Thoracic aorta (tissue), 2 donors: ENCODE results near the gene RASGRF1. TPM values are rescaled to one million over a fixed set of nuclear protein-coding genes. Genes with fewer than 3 reads are reported as not detected.
A peak's percentile ranks its signal among the peaks of the same experiment; 100 is the strongest.

Experiments
- ATAC-seq: fragments of 150-250 bp; one replicate; pipeline ENCODE4 v1.8.0; 2017; ENCODE audit warnings: low read depth; ENCODE audit not compliant: insufficient number of reproducible peaks, low FRiP score
- DNase-seq: peaks from one replicate; pipeline ENCODE4 v3.0.0-alpha.2; 2020; ENCODE audit warnings: low spot score
- H3K27ac ChIP-seq, 2 donors: fragments of 200-600 bp; sonication (generic); 1 replicate in 1 of 2; 2 replicates in 1 of 2; pipeline ENCODE4 v1.5.1; 2016; ENCODE audit warnings: mild to moderate bottlenecking in 2 of 2, moderate library complexity in 2 of 2
- H3K27me3 ChIP-seq: fragments of 200-600 bp; sonication (generic); replicated peaks from 2 replicates; pipeline ENCODE4 v1.6.0; 2016; ENCODE audit warnings: mild to moderate bottlenecking; ENCODE audit not compliant: insufficient read depth
- H3K36me3 ChIP-seq: fragments of 200-600 bp; sonication (generic); one replicate; pipeline ENCODE4 v1.5.1; 2016
- H3K4me1 ChIP-seq, 2 donors: fragments of 200-600 bp; sonication (generic); 1 replicate in 1 of 2; 2 replicates in 1 of 2; pipeline versions ENCODE4 v1.5.1 to v1.6.0; 2016; ENCODE audit warnings: low read depth in 2 of 2, mild to moderate bottlenecking in 1 of 2; ENCODE audit not compliant: control insufficient read depth in 1 of 2
- H3K4me3 ChIP-seq: fragments of 200-600 bp; sonication (generic); 2 replicates; pipeline ENCODE4 v1.5.1; 2016; ENCODE audit warnings: mild to moderate bottlenecking
- H3K9me3 ChIP-seq: fragments of 200-600 bp; sonication (generic); 2 replicates; pipeline ENCODE4 v1.5.1; 2016
- total RNA-seq, 2 donors: library from RNA; depleted of rRNA; stranded (reverse); fragments of >200 nt; gene quantifications; one replicate each; pipeline versions ENCODE4 v1.1.0 to v1.2.3, GENCODE V29; 2016
- TF ChIP-seq, protein P1 (sequence below): fragments of 200-600 bp; sonication (generic); IDR thresholded peaks from one replicate; pipeline ENCODE4 v1.5.1; 2019; ENCODE audit warnings: antibody characterized with exemption

Gene RASGRF1
- total RNA-seq, 2 donors from 2014 or later, result not detected

GRCh38 chr15:78974272-78974918 lies 116.2 kb downstream of the RASGRF1 start:
- no peak overlapping the region for H3K4me3 ChIP-seq
- H3K4me1 ChIP-seq, result peaks cover 19 to 22% of the 10 kb centered on the region in 2 donors
- ATAC-seq (no peak), DNase-seq (no peak)
- H3K36me3 ChIP-seq, result no peaks in the 10 kb centered on the region
- no peak overlapping the region for H3K27ac ChIP-seq
- H3K27me3 ChIP-seq, result no peaks in the 10 kb centered on the region
- H3K9me3 ChIP-seq, result no peaks in the 10 kb centered on the region
- TF ChIP-seq, protein P1, sequence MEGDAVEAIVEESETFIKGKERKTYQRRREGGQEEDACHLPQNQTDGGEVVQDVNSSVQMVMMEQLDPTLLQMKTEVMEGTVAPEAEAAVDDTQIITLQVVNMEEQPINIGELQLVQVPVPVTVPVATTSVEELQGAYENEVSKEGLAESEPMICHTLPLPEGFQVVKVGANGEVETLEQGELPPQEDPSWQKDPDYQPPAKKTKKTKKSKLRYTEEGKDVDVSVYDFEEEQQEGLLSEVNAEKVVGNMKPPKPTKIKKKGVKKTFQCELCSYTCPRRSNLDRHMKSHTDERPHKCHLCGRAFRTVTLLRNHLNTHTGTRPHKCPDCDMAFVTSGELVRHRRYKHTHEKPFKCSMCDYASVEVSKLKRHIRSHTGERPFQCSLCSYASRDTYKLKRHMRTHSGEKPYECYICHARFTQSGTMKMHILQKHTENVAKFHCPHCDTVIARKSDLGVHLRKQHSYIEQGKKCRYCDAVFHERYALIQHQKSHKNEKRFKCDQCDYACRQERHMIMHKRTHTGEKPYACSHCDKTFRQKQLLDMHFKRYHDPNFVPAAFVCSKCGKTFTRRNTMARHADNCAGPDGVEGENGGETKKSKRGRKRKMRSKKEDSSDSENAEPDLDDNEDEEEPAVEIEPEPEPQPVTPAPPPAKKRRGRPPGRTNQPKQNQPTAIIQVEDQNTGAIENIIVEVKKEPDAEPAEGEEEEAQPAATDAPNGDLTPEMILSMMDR, result no peak

DNA sequence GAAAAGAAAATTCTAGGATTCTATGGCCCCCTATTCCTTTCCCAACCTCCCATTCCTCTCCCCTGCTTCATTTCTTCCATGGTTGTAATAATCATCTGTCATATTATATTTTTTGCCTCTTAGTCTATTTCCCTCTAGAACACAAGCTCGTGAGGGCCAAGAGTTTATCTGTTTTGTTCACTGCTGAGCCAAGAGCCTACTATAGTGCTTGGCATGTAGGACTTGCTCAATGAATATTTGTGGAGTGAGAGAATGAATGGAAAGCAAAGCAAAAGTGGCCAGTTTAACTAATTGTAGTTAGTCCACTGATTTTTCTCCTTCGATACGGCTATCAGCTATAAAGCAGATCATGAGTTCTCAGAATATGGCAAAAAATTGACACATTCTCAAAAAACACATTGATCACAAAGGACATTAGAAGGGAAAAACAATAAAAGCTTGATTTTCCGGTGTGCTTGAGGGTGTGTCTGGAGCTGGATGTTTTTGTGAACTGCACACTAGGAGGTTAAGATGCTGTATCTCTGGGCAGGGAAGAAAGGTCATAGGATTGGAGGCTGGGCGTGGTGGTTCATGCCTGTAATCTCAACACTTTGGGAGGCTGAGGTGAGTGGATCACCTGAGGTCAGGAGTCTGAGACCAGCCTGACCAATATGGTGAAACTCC lies 120.8 kb downstream of the RASGRF1 start:
- TF ChIP-seq, protein P1, result no peak
- DNase-seq (no peak), ATAC-seq (peak; percentile 75)
- Histone ChIP-seq H3K27ac (peak overlapping the region; percentile 67 to 84), H3K36me3 (no peaks in the 10 kb centered on the region), H3K4me1 (peaks cover 19 to 25% of the 10 kb centered on the region in 2 donors), H3K27me3 (no peaks in the 10 kb centered on the region), H3K9me3 (no peaks in the 10 kb centered on the region), H3K4me3 (peak overlapping the region; percentile 54)

GRCh38 chr15:78968539-78969271 lies 121.9 kb downstream of the RASGRF1 start:
- ATAC-seq, result no peak
- Histone ChIP-seq H3K27me3 (no peaks in the 10 kb centered on the region), H3K4me1 (peaks cover 19 to 25% of the 10 kb centered on the region in 2 donors), H3K36me3 (no peaks in the 10 kb centered on the region), H3K9me3 (no peaks in the 10 kb centered on the region), H3K4me3 (no peak overlapping the region), H3K27ac (peak overlapping the region; percentile 67 to 84)
- TF ChIP-seq, protein P1, result no peak
- DNase-seq, result no peak

GRCh38 chr15:78968114-78968513 lies 122.5 kb downstream of the RASGRF1 start:
- ATAC-seq, result no peak
- H3K27ac ChIP-seq, result no peak overlapping the region

More at GRCh38 chr15:78968114-78968513, 122.5 kb downstream of the RASGRF1 start:
- no peak overlapping the region for H3K4me3 ChIP-seq
- H3K9me3 ChIP-seq, result no peaks in the 10 kb centered on the region
- H3K27me3 ChIP-seq, result no peaks in the 10 kb centered on the region
- peaks cover 19 to 25% of the 10 kb centered on the region in 2 donors for H3K4me1 ChIP-seq
- no peaks in the 10 kb centered on the region for H3K36me3 ChIP-seq
- DNase-seq, result no peak
- TF ChIP-seq, protein P1, result no peak
